ENCODE results near the gene GALE.
A peak's percentile ranks its signal among the peaks of the same experiment; 100 is the strongest.
"Not testable (repeated sequence)": the region's sequence is repeated elsewhere in the genome, so short reads cannot be mapped to it uniquely, and the experiment has no call there.

GALE gene

GRCh38 chr1:23799255-23799569 is 1.3 kb downstream of the GALE start:
- Histone ChIP-seq H3K27me3 (ENCODE audit: insufficient read depth, low read length) (no peaks in the 10 kb centered on the region), H3K36me3 (ENCODE audit: insufficient read depth, low read length) (peaks cover 7% of the 10 kb centered on the region; the same call in 1 of the 2 replicates), H3K27ac (ENCODE audit: low read depth, low read length) (peak overlapping the region; percentile 74), H2AFZ (ENCODE audit: low read length, unreplicated experiment) (peak overlapping the region; percentile 64), H3K4me3 (ENCODE audit: low read depth, low read length) (peak overlapping the region; percentile 95), H3K4me1 (ENCODE audit: control insufficient read depth, insufficient read depth, low read length, unreplicated experiment) (peaks cover 10% of the 10 kb centered on the region), H3K79me2 (ENCODE audit: control insufficient read depth, insufficient read depth, low read length, unreplicated experiment) (peaks cover 7% of the 10 kb centered on the region)

GRCh38 chr1:23798662-23799142 is 1.9 kb downstream of the GALE start:
- Histone ChIP-seq H3K36me3 (ENCODE audit: insufficient read depth, low read length) (peaks cover 7% of the 10 kb centered on the region; the same call in 1 of the 2 replicates), H2AFZ (ENCODE audit: low read length, unreplicated experiment) (no peak overlapping the region), H3K79me2 (ENCODE audit: control insufficient read depth, insufficient read depth, low read length, unreplicated experiment) (peaks cover 9% of the 10 kb centered on the region), H3K4me1 (ENCODE audit: control insufficient read depth, insufficient read depth, low read length, unreplicated experiment) (peaks cover 11% of the 10 kb centered on the region), H3K27me3 (ENCODE audit: insufficient read depth, low read length) (no peaks in the 10 kb centered on the region), H3K27ac (ENCODE audit: low read depth, low read length) (peak overlapping the region; percentile 74), H3K4me3 (ENCODE audit: low read depth, low read length) (peak overlapping the region; percentile 95)

DNA sequence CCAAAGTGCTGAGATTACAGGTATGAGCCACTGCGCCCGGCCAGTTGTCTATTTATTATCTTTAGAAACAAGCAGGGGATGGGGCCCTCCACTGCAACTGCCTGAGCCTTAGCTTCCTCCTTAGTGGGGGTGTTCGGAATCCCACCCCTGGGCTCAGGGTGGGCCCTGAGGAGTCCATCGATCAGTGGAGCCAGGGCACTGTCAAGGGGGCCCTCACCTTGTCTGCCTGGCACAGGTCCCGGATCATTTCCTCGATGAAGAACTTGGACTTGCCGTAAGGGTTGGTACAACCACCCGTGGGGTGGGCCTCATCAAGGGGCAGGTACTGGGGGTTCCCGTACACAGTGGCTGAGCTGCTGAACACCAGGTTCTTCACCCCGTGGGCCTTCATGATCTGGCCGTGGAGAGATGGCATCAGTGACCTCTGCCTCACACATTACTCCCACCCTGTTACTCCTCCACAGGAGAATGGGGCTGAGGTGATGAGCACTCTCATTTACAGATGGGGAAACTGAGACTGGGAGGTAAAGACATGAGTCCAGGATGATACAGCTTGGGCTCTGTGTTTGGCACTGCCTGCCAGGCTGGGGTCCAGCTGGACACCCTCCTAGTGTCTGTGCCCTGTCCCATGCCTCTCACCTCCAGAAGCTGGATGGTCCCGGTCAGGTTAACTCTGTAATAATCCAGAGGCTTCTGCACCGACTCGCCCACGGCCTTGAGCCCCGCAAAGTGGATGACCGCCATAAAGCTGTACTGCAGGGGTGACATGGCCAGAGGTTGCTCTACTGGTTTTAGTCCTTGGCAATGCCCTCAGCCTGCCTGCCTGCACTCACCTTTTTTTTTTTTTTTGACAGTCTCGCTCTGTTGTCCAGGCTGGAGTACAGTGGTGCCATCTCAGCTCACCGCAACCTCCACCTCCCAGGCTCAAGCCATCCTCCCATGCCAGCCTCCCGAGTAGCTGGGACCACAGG is 2.8 kb downstream of the GALE start:
- H3K36me3 ChIP-seq (ENCODE audit: insufficient read depth, low read length) = peaks cover 7% of the 10 kb centered on the region; the same call in 1 of the 2 replicates

GRCh38 chr1:23796466-23797271 is 3.9 kb downstream of the GALE start:
- no peak overlapping the region for H3K4me3 ChIP-seq (ENCODE audit: low read depth, low read length)
- no peak overlapping the region for H2AFZ ChIP-seq (ENCODE audit: low read length, unreplicated experiment)
- peaks cover 7% of the 10 kb centered on the region; the same call in 1 of the 2 replicates for H3K36me3 ChIP-seq (ENCODE audit: insufficient read depth, low read length)
- H3K27me3 ChIP-seq (ENCODE audit: insufficient read depth, low read length) = no peaks in the 10 kb centered on the region
- peaks cover 23% of the 10 kb centered on the region for H3K4me1 ChIP-seq (ENCODE audit: control insufficient read depth, insufficient read depth, low read length, unreplicated experiment)
- H3K79me2 ChIP-seq (ENCODE audit: control insufficient read depth, insufficient read depth, low read length, unreplicated experiment) = peaks cover 27% of the 10 kb centered on the region
- no peak overlapping the region for H3K27ac ChIP-seq (ENCODE audit: low read depth, low read length)

More for the DNA sequence above, 2.8 kb downstream of the GALE start:
- H3K27ac ChIP-seq (ENCODE audit: low read depth, low read length) = no peak overlapping the region
- peaks cover 20% of the 10 kb centered on the region for H3K4me1 ChIP-seq (ENCODE audit: control insufficient read depth, insufficient read depth, low read length, unreplicated experiment)
- no peak overlapping the region for H2AFZ ChIP-seq (ENCODE audit: low read length, unreplicated experiment)
- H3K27me3 ChIP-seq (ENCODE audit: insufficient read depth, low read length) = no peaks in the 10 kb centered on the region
- H3K79me2 ChIP-seq (ENCODE audit: control insufficient read depth, insufficient read depth, low read length, unreplicated experiment) = peaks cover 18% of the 10 kb centered on the region
- H3K4me3 ChIP-seq (ENCODE audit: low read depth, low read length) = no peak overlapping the region

DNA sequence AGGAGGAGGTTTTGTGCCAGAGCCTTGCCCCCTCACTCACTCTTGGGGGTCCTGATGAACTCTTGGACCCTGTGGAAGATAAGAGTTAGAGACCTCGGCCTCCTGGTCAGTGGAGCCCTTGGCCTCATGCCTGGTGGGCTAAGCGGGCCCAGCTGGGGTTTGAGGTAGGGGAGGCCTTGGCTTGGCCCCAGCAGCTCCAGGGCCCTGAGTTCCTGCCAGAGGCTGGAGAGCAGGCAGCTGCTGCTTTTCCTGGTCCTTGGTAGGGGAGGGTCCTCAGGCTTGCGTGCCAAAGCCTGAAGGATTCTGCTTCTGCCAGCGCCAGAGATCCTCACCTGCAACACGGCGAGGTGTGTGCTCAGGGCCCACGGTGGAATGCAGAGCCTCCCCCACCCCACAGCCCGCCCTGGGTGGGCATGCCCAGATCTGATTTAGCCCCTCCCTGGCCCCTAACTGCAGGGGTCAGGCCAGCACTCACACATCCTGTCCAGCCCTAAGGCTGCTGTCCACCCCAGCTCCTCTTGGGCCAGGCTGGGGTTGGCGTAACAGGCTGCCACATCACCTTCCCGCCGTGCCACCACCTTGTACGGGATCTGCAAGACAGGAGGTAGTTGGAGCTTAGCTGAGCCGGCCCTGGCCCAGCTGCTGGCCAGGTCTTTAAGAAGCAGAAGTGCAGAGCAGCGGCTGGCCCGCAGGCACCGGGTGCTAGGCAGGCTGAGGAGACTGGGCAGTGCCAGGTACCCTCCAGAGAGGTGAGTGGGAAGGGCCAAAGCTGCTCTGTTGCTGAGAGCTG is 4.7 kb downstream of the GALE start:
- H3K36me3 ChIP-seq (ENCODE audit: insufficient read depth, low read length) = peaks cover 7% of the 10 kb centered on the region; the same call in 1 of the 2 replicates
- no peak overlapping the region for H2AFZ ChIP-seq (ENCODE audit: low read length, unreplicated experiment)
- H3K79me2 ChIP-seq (ENCODE audit: control insufficient read depth, insufficient read depth, low read length, unreplicated experiment) = peaks cover 33% of the 10 kb centered on the region
- H3K27me3 ChIP-seq (ENCODE audit: insufficient read depth, low read length) = no peaks in the 10 kb centered on the region
- peaks cover 23% of the 10 kb centered on the region for H3K4me1 ChIP-seq (ENCODE audit: control insufficient read depth, insufficient read depth, low read length, unreplicated experiment)
- no peak overlapping the region for H3K4me3 ChIP-seq (ENCODE audit: low read depth, low read length)
- no peak overlapping the region for H3K27ac ChIP-seq (ENCODE audit: low read depth, low read length)

DNA sequence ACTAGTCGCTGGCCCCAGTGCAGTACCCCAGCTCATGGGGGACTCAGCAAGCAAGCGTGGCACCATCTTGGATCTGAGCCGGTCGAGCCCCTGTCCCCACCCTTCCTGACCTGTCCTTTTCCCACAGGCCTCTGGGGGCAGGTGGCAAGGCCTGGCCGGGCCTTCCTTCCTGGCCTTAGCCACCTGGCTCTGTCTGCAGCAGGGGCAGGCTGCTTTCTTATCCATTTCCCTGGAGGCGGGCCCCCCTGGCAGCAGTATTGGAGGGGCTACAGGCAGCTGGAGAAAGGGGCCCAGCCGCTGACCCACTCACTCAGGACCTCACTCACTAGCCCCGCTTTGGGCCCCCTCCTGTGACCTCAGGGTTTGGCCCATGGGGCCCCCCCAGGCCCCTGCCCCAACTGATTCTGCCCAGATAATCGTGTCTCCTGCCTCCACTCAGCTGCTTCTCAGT is 5.8 kb downstream of the GALE start:
- not testable (repeated sequence) for H3K27me3 ChIP-seq (ENCODE audit: insufficient read depth, low read length); H2AFZ ChIP-seq (ENCODE audit: low read length, unreplicated experiment); H3K4me3 ChIP-seq (ENCODE audit: low read depth, low read length); H3K36me3 ChIP-seq (ENCODE audit: insufficient read depth, low read length); H3K27ac ChIP-seq (ENCODE audit: low read depth, low read length)
- Histone ChIP-seq H3K4me1 (ENCODE audit: control insufficient read depth, insufficient read depth, low read length, unreplicated experiment) (peaks cover 30% of the 10 kb centered on the region), H3K79me2 (ENCODE audit: control insufficient read depth, insufficient read depth, low read length, unreplicated experiment) (peaks cover 30% of the 10 kb centered on the region)

GRCh38 chr1:23793861-23794731 is 6.5 kb downstream of the GALE start:
- Histone ChIP-seq H3K4me1 (ENCODE audit: control insufficient read depth, insufficient read depth, low read length, unreplicated experiment) (peaks cover 30% of the 10 kb centered on the region), H3K36me3 (ENCODE audit: insufficient read depth, low read length) (peaks cover 7% of the 10 kb centered on the region; the same call in 1 of the 2 replicates), H3K79me2 (ENCODE audit: control insufficient read depth, insufficient read depth, low read length, unreplicated experiment) (peaks cover 26% of the 10 kb centered on the region), H3K4me3 (ENCODE audit: low read depth, low read length) (no peak overlapping the region), H3K27ac (ENCODE audit: low read depth, low read length) (peak overlapping the region; percentile 8; the same call in 1 of the 2 replicates), H3K27me3 (ENCODE audit: insufficient read depth, low read length) (no peaks in the 10 kb centered on the region), H2AFZ (ENCODE audit: low read length, unreplicated experiment) (no peak overlapping the region)

DNA sequence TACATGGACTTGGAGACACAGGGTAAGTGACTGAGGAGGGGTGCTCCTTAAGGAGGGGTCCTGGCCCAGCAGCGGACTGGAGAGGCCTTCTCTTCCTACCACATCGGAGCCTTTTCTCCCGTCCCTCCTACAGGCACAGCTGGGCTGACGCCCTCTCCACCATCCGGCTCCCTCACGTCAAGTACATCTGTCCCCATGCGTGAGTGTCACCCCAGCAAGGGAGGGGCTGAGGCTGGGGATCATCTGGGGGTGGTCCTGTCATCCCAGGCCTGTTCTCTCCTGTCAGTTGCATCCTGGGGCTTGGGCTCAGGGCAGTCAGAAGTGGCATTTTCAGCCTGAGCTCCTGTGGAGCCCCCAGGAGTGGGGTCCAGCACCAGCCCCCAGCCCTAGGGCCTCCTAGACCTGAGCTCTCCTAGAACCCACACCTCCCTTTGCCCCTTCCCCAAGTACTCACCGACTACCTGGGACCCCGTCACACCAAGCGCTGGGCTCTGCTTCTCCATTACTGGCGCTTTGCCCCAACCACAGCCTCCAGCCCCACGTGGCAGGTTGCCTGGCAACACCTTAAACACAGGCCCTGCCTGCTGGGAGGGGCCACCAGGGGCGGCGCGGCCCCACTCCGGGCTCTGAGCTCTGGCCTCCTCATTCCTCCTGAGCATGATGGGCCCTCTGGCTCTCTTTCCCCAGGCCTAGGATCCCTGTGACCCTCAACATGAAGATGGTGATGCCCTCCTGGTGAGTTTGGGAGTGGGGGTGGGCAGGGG is 7.4 kb downstream of the GALE start:
- Histone ChIP-seq H3K79me2 (ENCODE audit: control insufficient read depth, insufficient read depth, low read length, unreplicated experiment) (peaks cover 26% of the 10 kb centered on the region), H3K27ac (ENCODE audit: low read depth, low read length) (peak overlapping the region; percentile 8; the same call in 1 of the 2 replicates), H2AFZ (ENCODE audit: low read length, unreplicated experiment) (no peak overlapping the region), H3K4me3 (ENCODE audit: low read depth, low read length) (no peak overlapping the region; the same call in 1 of the 2 replicates), H3K4me1 (ENCODE audit: control insufficient read depth, insufficient read depth, low read length, unreplicated experiment) (peaks cover 27% of the 10 kb centered on the region), H3K36me3 (ENCODE audit: insufficient read depth, low read length) (peaks cover 2% of the 10 kb centered on the region; the same call in 1 of the 2 replicates), H3K27me3 (ENCODE audit: insufficient read depth, low read length) (no peaks in the 10 kb centered on the region)
